OCI-LY1 (cell line): Measurements from ENCODE around the gene LILRA5.
"Not testable (repeated sequence)": the region's sequence is repeated elsewhere in the genome, so short reads cannot be mapped to it uniquely, and the experiment has no call there.

Experiments
- EZH2 ChIP-seq: fragments of 200-600 bp; sonication (generic), shearing (Covaris generic); IDR thresholded peaks from 2 replicates; pipeline ENCODE4 v1.8.0; 2017; ENCODE audit warnings: borderline replicate concordance, mixed run types, mild to moderate bottlenecking, antibody characterized with exemption, low read length, moderate library complexity, mixed read lengths
- TF ChIP-seq, protein P1 (sequence below): fragments of 200-600 bp; sonication (generic), shearing (Covaris generic); IDR thresholded peaks from 2 replicates; pipeline ENCODE4 v1.5.1; 2017; ENCODE audit warnings: mild to moderate bottlenecking, antibody characterized with exemption, low read length, moderate library complexity, mixed read lengths

- TF ChIP-seq EZH2, result not testable (repeated sequence)
- TF ChIP-seq, protein P1, sequence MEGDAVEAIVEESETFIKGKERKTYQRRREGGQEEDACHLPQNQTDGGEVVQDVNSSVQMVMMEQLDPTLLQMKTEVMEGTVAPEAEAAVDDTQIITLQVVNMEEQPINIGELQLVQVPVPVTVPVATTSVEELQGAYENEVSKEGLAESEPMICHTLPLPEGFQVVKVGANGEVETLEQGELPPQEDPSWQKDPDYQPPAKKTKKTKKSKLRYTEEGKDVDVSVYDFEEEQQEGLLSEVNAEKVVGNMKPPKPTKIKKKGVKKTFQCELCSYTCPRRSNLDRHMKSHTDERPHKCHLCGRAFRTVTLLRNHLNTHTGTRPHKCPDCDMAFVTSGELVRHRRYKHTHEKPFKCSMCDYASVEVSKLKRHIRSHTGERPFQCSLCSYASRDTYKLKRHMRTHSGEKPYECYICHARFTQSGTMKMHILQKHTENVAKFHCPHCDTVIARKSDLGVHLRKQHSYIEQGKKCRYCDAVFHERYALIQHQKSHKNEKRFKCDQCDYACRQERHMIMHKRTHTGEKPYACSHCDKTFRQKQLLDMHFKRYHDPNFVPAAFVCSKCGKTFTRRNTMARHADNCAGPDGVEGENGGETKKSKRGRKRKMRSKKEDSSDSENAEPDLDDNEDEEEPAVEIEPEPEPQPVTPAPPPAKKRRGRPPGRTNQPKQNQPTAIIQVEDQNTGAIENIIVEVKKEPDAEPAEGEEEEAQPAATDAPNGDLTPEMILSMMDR, result not testable (repeated sequence)
Observed at GRCh38 chr19:54361680-54362422, 48.9 kb upstream of the LILRA5 start.
